ENCODE data around the gene EHHADH. TPM values are rescaled to one million over a fixed set of nuclear protein-coding genes. Genes with fewer than 3 reads are reported as not detected.

The EHHADH gene
- total RNA-seq, 4 donors from 2014 or later = 15.7 to 31.5 (median 21.1) TPM

GRCh38 chr3:185221203-185221602 is 32.6 kb downstream of the EHHADH start:
- H3K4me3 ChIP-seq = no peak overlapping the region
- H3K27ac ChIP-seq = no peak overlapping the region
- no peak for TF ChIP-seq CTCF (IDR thresholded peaks at IDR 0.05)
- TF ChIP-seq POLR2A (IDR thresholded peaks at IDR 0.05) = no peak
- no peaks in the 10 kb centered on the region for H3K4me1 ChIP-seq
- no peaks in the 10 kb centered on the region for H3K9me3 ChIP-seq
- no peak for DNase-seq
- peaks cover 0 to 10% (median 0%) of the 10 kb centered on the region in 3 donors for H3K36me3 ChIP-seq
- no peaks in the 10 kb centered on the region for H3K27me3 ChIP-seq

- no peaks in the 10 kb centered on the region for H3K36me3 ChIP-seq
- peak overlapping the region in 1 of 4 donors; percentile 20 for H3K27ac ChIP-seq
- no peak for DNase-seq
- no peaks in the 10 kb centered on the region for H3K9me3 ChIP-seq
- no peak overlapping the region for H3K4me3 ChIP-seq
- TF ChIP-seq CTCF (IDR thresholded peaks at IDR 0.05) (no peak), POLR2A (IDR thresholded peaks at IDR 0.05) (no peak)
- no peaks in the 10 kb centered on the region for H3K27me3 ChIP-seq
- no peaks in the 10 kb centered on the region for H3K4me1 ChIP-seq
Measured at GRCh38 chr3:185216607-185216958, 37.3 kb downstream of the EHHADH start.

- peak overlapping the region in 1 of 4 donors; percentile 20 for H3K27ac ChIP-seq
- TF ChIP-seq CTCF (IDR thresholded peaks at IDR 0.05) (peak in 5 of 6 experiments; percentile 13 to 58 (median 55)), POLR2A (IDR thresholded peaks at IDR 0.05) (no peak)
- no peaks in the 10 kb centered on the region for H3K36me3 ChIP-seq
- no peaks in the 10 kb centered on the region for H3K9me3 ChIP-seq
- DNase-seq = no peak
- no peak overlapping the region for H3K4me3 ChIP-seq
- no peaks in the 10 kb centered on the region for H3K27me3 ChIP-seq
- no peaks in the 10 kb centered on the region for H3K4me1 ChIP-seq
Measured at GRCh38 chr3:185215873-185216606, 37.8 kb downstream of the EHHADH start.

GRCh38 chr3:185212559-185212958 is 41.3 kb downstream of the EHHADH start:
- H3K36me3 ChIP-seq = no peaks in the 10 kb centered on the region
- no peaks in the 10 kb centered on the region for H3K27me3 ChIP-seq
- no peak for TF ChIP-seq POLR2A (IDR thresholded peaks at IDR 0.05)
- no peak for TF ChIP-seq CTCF (IDR thresholded peaks at IDR 0.05)
- H3K27ac ChIP-seq = no peak overlapping the region
- H3K4me1 ChIP-seq = peaks cover 0 to 2% (median 0%) of the 10 kb centered on the region in 4 donors
- H3K9me3 ChIP-seq = no peaks in the 10 kb centered on the region
- no peak overlapping the region for H3K4me3 ChIP-seq
- DNase-seq = no peak

- H3K9me3 ChIP-seq = no peaks in the 10 kb centered on the region
- DNase-seq = no peak
- TF ChIP-seq POLR2A (IDR thresholded peaks at IDR 0.05) = no peak
- no peak for TF ChIP-seq CTCF (IDR thresholded peaks at IDR 0.05)
- no peaks in the 10 kb centered on the region for H3K36me3 ChIP-seq
- peaks cover 0 to 3% (median 0%) of the 10 kb centered on the region in 4 donors for H3K4me1 ChIP-seq
- no peak overlapping the region for H3K27ac ChIP-seq
- H3K4me3 ChIP-seq = no peak overlapping the region
- no peaks in the 10 kb centered on the region for H3K27me3 ChIP-seq
Measured at GRCh38 chr3:185212086-185212485, 41.8 kb downstream of the EHHADH start.
